GM19397 (cell line): ENCODE data around the gene SEC24D.
A peak's percentile ranks its signal among the peaks of the same experiment; 100 is the strongest.

Source experiments
- ATAC-seq: cut with Tn5 transposase; IDR thresholded peaks from one replicate; pipeline ENCODE4 v1.9.1; 2021; ENCODE audit warnings: mild to moderate bottlenecking, moderate library complexity; ENCODE audit not compliant: unreplicated experiment

Gene SEC24D

GRCh38 chr4:118723369-118723768, 112.6 kb downstream of the SEC24D start:
- ATAC-seq, result no peak

- ATAC-seq, result no peak
Measured at GRCh38 chr4:118721752-118722151, 114.2 kb downstream of the SEC24D start.

GRCh38 chr4:118718511-118719170, 117.3 kb downstream of the SEC24D start:
- no peak for ATAC-seq

GRCh38 chr4:118716304-118716703, 119.6 kb downstream of the SEC24D start:
- no peak for ATAC-seq

- no peak for ATAC-seq
Measured at GRCh38 chr4:118714682-118715081, 121.2 kb downstream of the SEC24D start.

GRCh38 chr4:118712872-118713271, 123.1 kb downstream of the SEC24D start:
- no peak for ATAC-seq

- ATAC-seq, result no peak
Measured at GRCh38 chr4:118711052-118711451, 124.9 kb downstream of the SEC24D start.

GRCh38 chr4:118703118-118703517, 132.8 kb downstream of the SEC24D start:
- no peak for ATAC-seq

- peak; percentile 100 for ATAC-seq
Measured at GRCh38 chr4:118684873-118685811, 150.8 kb downstream of the SEC24D start, which contains the start of gene METTL14. TSS of gene METTL14 (plus strand) at chr4:118685392. CDS start at chr4:118685535, 143 bp downstream.

- ATAC-seq, result no peak
Measured at GRCh38 chr4:118683513-118683912, 152.4 kb downstream of the SEC24D start.

GRCh38 chr4:118682928-118683327, 153.0 kb downstream of the SEC24D start:
- ATAC-seq, result no peak

- no peak for ATAC-seq
Measured at GRCh38 chr4:118680808-118681207, 155.1 kb downstream of the SEC24D start.

GRCh38 chr4:118676128-118676527, 159.8 kb downstream of the SEC24D start:
- no peak for ATAC-seq
